HFFc6 (cell line): ENCODE measurements around the gene SMIM7. TPM values are rescaled to one million over a fixed set of nuclear protein-coding genes. Genes with fewer than 3 reads are reported as not detected.
A peak's percentile ranks its signal among the peaks of the same experiment; 100 is the strongest.

Source experiments
- DNase-seq: peaks from one replicate; pipeline ENCODE4 v3.0.0-alpha.2; 2018
- H3K27ac Mint-ChIP-seq: 2 replicates; pipeline ENCODE4 v1.8.0; 2020; ENCODE audit warnings: mild to moderate bottlenecking, mixed read lengths
- H3K27me3 Mint-ChIP-seq: 2 replicates; pipeline ENCODE4 v1.8.0; 2021; ENCODE audit warnings: mild to moderate bottlenecking, moderate library complexity, mixed read lengths; ENCODE audit not compliant: insufficient read depth
- H3K36me3 Mint-ChIP-seq: 2 replicates; pipeline ENCODE4 v1.8.0; 2021; ENCODE audit warnings: low read depth, mixed read lengths
- H3K4me1 Mint-ChIP-seq: 2 replicates; pipeline ENCODE4 v1.8.0; 2020; ENCODE audit warnings: low read depth, mixed read lengths
- H3K4me3 Mint-ChIP-seq: 2 replicates; pipeline ENCODE4 v1.8.0; 2020; ENCODE audit warnings: mild to moderate bottlenecking, moderate library complexity, mixed read lengths
- H3K9me3 Mint-ChIP-seq: 2 replicates; pipeline ENCODE4 v1.8.0; 2020; ENCODE audit warnings: mild to moderate bottlenecking, mixed read lengths
- long read RNA-seq: library from polyadenylated mRNA; unstranded; transcript quantifications from one replicate; pipeline ENCODE4 v2.0.0, GENCODE V29; 2019
- total RNA-seq, 6 experiments: library from RNA; stranded (reverse); fragmentation: NEBNext Ultra II Directional; extraction: Animal tissue kit (Norgen Biotek cat#: 25700); gene quantifications; 2 replicates in 1 of 6; 3 replicates in 5 of 6; pipeline ENCODE4 v1.2.3, GENCODE V29; 2021
- TF ChIP-seq, protein P1 (sequence below): fragments of 200-600 bp; sonication (generic); IDR thresholded peaks from 2 replicates; pipeline ENCODE4 v1.5.0; 2021; ENCODE audit warnings: antibody characterized with exemption, mild to moderate bottlenecking

The SMIM7 gene
- total RNA-seq = 10 to 100 TPM; 66.2 to 74.6 (median 71.9) TPM
- long read RNA-seq, transcript SMIM7-210 (6 exons, 1,065 nt) = minor isoform, 9 of 124 reads
- long read RNA-seq, transcript SMIM7-217 (6 exons, 1,123 nt) = minor isoform, 6 of 124 reads
- long read RNA-seq, transcript SMIM7-208 (5 exons, 2,776 nt) = major isoform, 81 of 124 reads
- long read RNA-seq, partial matches to known transcripts = 6 of 124 reads
- long read RNA-seq, other reads (novel, unspliced or antisense) = 13 of 124 reads

DNA sequence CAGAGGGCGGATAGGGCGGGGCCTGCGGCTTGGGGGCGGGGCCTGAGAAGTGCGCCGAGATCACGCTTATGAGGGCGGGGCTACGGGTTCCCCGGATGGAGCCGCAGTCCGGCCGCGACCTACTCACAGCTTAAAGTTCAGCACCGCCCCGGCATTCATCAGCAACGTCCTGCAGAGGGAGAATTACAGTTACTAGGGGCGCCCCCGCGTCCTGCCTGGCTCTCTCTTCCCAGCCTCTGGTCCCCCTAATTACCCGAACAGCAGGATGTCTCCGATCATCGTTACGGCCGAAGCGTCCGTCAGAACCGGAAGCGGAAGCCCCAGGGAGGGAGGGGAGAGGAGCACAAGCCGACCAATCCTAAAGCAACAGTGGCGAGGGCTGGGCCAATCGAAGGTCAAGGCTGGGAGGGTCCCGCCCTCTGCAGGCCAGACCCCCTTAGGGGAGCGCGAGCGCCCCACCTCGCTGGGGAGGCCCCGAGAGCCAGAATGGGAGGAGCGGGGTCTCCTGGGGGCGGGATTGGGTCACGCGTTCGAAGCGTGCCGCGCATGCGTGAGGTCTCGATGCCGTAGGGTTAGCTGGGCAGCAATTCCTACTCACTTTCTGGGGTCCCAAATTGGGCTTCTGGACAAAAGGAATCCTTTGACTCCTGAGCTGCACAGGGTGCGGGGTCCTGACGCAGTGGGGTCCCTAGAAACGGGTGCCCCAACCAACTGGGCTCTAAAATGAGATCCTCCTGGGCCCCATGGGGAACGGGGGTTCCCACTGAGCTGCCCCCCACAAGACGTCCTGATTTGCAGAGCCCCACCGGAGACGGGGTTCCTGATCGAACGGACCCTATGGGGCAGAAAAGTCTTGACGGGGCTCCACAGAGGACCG, at the start of gene SMIM7:
SMIM7 (minus strand) TSS at position 313 of the 877 bp plus-strand sequence; CDS start at position 279, 34 bp downstream.
- Mint-ChIP-seq H3K4me1 (peaks cover 12% of the 10 kb centered on the region), H3K27me3 (peaks cover 9% of the 10 kb centered on the region), H3K4me3 (peak within 1 kb of the TSS; percentile 100), H3K9me3 (no peaks in the 10 kb centered on the region), H3K27ac (peak within 1 kb of the TSS; percentile 99), H3K36me3 (peaks cover 14% of the 10 kb centered on the region)
- DNase-seq = peak; percentile 98
- TF ChIP-seq, protein P1, sequence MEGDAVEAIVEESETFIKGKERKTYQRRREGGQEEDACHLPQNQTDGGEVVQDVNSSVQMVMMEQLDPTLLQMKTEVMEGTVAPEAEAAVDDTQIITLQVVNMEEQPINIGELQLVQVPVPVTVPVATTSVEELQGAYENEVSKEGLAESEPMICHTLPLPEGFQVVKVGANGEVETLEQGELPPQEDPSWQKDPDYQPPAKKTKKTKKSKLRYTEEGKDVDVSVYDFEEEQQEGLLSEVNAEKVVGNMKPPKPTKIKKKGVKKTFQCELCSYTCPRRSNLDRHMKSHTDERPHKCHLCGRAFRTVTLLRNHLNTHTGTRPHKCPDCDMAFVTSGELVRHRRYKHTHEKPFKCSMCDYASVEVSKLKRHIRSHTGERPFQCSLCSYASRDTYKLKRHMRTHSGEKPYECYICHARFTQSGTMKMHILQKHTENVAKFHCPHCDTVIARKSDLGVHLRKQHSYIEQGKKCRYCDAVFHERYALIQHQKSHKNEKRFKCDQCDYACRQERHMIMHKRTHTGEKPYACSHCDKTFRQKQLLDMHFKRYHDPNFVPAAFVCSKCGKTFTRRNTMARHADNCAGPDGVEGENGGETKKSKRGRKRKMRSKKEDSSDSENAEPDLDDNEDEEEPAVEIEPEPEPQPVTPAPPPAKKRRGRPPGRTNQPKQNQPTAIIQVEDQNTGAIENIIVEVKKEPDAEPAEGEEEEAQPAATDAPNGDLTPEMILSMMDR = peak; percentile 64

DNA sequence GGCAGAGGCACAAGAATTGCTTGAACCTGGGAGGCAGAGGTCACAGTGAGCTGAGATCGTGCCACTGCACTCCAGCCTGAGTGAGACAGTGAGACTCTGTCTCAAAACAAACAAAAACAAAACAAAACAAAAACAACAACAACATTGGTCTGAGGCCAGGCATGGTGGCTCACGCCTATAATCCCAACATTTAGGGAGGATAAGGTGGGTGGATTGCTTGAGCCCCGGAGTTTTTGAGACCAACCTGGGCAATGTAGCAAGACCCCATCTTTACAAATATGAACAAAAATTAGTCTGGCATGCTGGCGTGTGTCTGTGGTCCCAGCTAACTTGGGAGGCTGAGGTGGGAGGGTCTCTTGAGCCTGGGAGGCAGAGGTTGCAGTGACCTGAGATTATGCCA, 43.7 kb upstream of the SMIM7 start:
- TF ChIP-seq, protein P1 = no peak

DNA sequence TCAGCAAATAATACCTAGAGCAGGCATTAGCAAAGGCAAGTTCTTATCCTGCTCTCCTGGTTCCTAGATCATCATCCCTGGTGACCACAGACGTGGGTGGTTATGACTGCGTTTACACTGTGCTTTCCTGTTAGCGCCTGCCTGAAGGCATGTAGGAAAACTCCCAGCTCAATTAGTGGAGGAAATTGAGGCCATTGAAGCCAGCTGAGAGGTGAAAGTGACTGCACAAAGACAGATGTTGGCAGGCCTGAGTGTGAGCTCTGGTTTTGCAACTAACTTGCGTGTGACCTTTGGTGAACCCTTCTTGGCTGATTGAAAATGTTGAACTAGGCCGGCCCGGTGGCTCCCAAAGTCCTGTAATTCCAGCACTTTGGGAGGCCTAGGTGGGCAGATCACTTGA, 42.2 kb upstream of the SMIM7 start:
- Mint-ChIP-seq H3K9me3 (no peaks in the 10 kb centered on the region), H3K27me3 (peaks cover 45% of the 10 kb centered on the region), H3K36me3 (no peaks in the 10 kb centered on the region), H3K27ac (peak overlapping the region; percentile 24), H3K4me3 (no peak overlapping the region), H3K4me1 (peaks cover 7% of the 10 kb centered on the region)
- peak; percentile 47 for DNase-seq
- TF ChIP-seq, protein P1 = no peak

More for the DNA sequence above, 43.7 kb upstream of the SMIM7 start:
- Mint-ChIP-seq H3K9me3 (no peaks in the 10 kb centered on the region), H3K27me3 (peaks cover 39% of the 10 kb centered on the region), H3K4me3 (no peak overlapping the region), H3K4me1 (peaks cover 7% of the 10 kb centered on the region), H3K36me3 (no peaks in the 10 kb centered on the region), H3K27ac (no peak overlapping the region)
- no peak for DNase-seq

DNA sequence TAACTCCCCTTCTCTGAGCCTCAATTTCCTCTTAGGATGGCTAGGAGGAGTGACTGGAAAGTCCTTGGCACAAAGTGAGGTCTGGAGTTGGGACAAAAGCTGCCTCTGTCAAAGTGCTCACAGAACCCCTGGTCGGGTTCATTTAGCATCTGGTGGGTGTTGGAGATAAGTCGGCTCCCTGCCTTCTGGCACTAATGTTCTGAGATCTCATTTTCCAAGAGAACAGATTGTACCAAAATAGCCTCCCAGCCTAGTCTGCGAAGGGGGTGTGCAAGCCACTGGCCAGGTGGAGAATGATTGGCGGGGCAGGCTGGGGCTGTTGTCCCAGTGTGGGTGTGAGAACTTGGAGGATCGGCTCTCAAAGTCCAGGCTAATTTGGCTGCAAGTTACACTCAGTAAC, 39.0 kb upstream of the SMIM7 start:
- H3K4me3 Mint-ChIP-seq = no peak overlapping the region
- H3K27ac Mint-ChIP-seq = no peak overlapping the region
- peaks cover 7% of the 10 kb centered on the region for H3K4me1 Mint-ChIP-seq
- DNase-seq = no peak
- peaks cover 30% of the 10 kb centered on the region for H3K27me3 Mint-ChIP-seq
- TF ChIP-seq, protein P1 = no peak
- H3K9me3 Mint-ChIP-seq = no peaks in the 10 kb centered on the region
- H3K36me3 Mint-ChIP-seq = no peaks in the 10 kb centered on the region

DNA sequence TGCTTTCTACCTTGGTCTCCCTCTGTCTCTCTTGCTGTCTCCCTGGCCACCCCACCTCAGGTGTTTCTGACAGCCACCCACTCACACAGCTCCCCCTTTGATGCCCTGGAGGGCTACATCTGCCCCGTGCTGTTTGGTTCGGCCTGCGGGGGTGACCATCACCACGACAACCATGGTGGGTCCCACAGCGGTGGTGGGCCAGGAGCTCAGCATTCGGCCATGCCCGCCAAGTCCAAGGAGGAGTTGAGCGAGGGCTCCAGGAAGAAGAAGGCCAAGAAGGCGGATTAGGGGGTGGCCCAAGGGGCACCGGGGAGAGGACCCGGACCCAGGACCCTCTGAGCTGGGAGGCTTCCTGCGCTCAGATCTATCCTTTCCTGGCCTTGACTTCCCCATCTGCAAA, 28.1 kb upstream of the SMIM7 start:
- Mint-ChIP-seq H3K9me3 (no peaks in the 10 kb centered on the region; the same call in 1 of the 2 replicates), H3K36me3 (no peaks in the 10 kb centered on the region), H3K27me3 (peaks cover 23% of the 10 kb centered on the region), H3K4me3 (no peak overlapping the region), H3K27ac (no peak overlapping the region), H3K4me1 (peaks cover 6% of the 10 kb centered on the region)
- DNase-seq = no peak
- TF ChIP-seq, protein P1 = no peak
